Natural killer cell (primary cell): ENCODE measurements around the gene C19orf85. TPM values are rescaled to one million over a fixed set of nuclear protein-coding genes. Genes with fewer than 3 reads are reported as not detected.

Experiments used
- ATAC-seq, 3 donors: fragments of 150-1000 bp in 2 of 3; fragments of 200-7000 bp in 1 of 3; cut with Tn5 transposase; 1 replicate in 1 of 3; 2 replicates in 2 of 3; pipeline ENCODE4 v1.10.0; 2021; ENCODE audit warnings: mild to moderate bottlenecking in 2 of 3, moderate library complexity in 2 of 3
- DNase-seq, 2 donors: peaks; one replicate each; pipeline versions ENCODE4 v3.0.0 to v3.0.0-alpha.2; 2013 to 2021; ENCODE audit warnings: mixed read lengths in 1 of 2
- H3K27ac ChIP-seq: one replicate; pipeline ENCODE4 v1.5.1; 2013; ENCODE audit warnings: mild to moderate bottlenecking, low read length
- H3K27me3 ChIP-seq: one replicate; pipeline ENCODE4 v1.6.1; 2013; ENCODE audit warnings: low read length; ENCODE audit not compliant: control insufficient read depth, insufficient read depth
- H3K36me3 ChIP-seq: one replicate; pipeline ENCODE4 v1.6.1; 2013; ENCODE audit warnings: low read length; ENCODE audit not compliant: control insufficient read depth, insufficient read depth
- H3K4me1 ChIP-seq: one replicate; pipeline ENCODE4 v1.6.1; 2013; ENCODE audit warnings: low read length; ENCODE audit not compliant: control insufficient read depth, insufficient read depth
- H3K4me3 ChIP-seq: one replicate; pipeline ENCODE4 v1.5.1; 2013; ENCODE audit warnings: low read length
- H3K9me3 ChIP-seq: one replicate; pipeline ENCODE4 v1.6.1; 2013; ENCODE audit warnings: low read length; ENCODE audit not compliant: control insufficient read depth, insufficient read depth
- H3K27ac Mint-ChIP-seq, 2 donors: one replicate each; pipeline ENCODE4 v1.8.0; 2022; ENCODE audit warnings: mild to moderate bottlenecking in 2 of 2, mixed read lengths in 2 of 2, moderate library complexity in 1 of 2
- H3K27me3 Mint-ChIP-seq, 2 donors: one replicate each; pipeline ENCODE4 v1.8.0; 2022; ENCODE audit warnings: low read depth in 2 of 2, mixed read lengths in 2 of 2
- H3K36me3 Mint-ChIP-seq: one replicate; pipeline ENCODE4 v1.8.0; 2022; ENCODE audit warnings: mixed read lengths
- H3K4me1 Mint-ChIP-seq, 2 donors: one replicate each; pipeline ENCODE4 v1.8.0; 2022; ENCODE audit warnings: mixed read lengths in 2 of 2
- H3K4me3 Mint-ChIP-seq: one replicate; pipeline ENCODE4 v1.8.0; 2022; ENCODE audit warnings: mild to moderate bottlenecking, moderate library complexity, mixed read lengths
- H3K9me3 Mint-ChIP-seq, 2 donors: one replicate each; pipeline ENCODE4 v1.8.0; 2022; ENCODE audit warnings: mixed read lengths in 2 of 2
- CTCF ChIP-seq: fragments of 200-600 bp; IDR thresholded peaks from one replicate; pipeline ENCODE4 v1.8.0; 2022; ENCODE audit warnings: antibody characterized with exemption
- WGBS: methylation state at CpG from one replicate; pipeline ENCODE4 v1.1.7; 2013; ENCODE audit warnings: missing lambda C conversion rate; ENCODE audit not compliant: insufficient coverage; 5-methylcytosine and 5-hydroxymethylcytosine counted together
- intact Hi-C: fragments of 100-400 bp; cut with micrococcal nuclease; formaldehyde crosslinking; loops from one replicate; pipeline ENCODE4 v1.14.2; 2022
- total RNA-seq, 4 donors: library from RNA; stranded (reverse); fragments of 120-200 nt in 1 of 4; gene quantifications; one replicate each; pipeline versions ENCODE4 v1.2.3 to v1.2.4, GENCODE V29; 2013 to 2022

Gene C19orf85
- total RNA-seq, 3 donors from 2014 or later (not counting 1 experiment from before 2014, with no cell fraction given) = not detected

GRCh38 chr19:55436847-55437246 lies 27.7 kb downstream of the C19orf85 start:
- no peak for TF ChIP-seq CTCF
- 46% methylated on average over 8 of the region's 8 CpGs for WGBS
- Mint-ChIP-seq H3K27ac (no peak overlapping the region), H3K9me3 (no peaks in the 10 kb centered on the region), H3K36me3 (peaks cover 8% of the 10 kb centered on the region), H3K4me3 (no peak overlapping the region), H3K27me3 (peaks cover 40 to 53% of the 10 kb centered on the region in 2 donors), H3K4me1 (peaks cover 11 to 25% of the 10 kb centered on the region in 2 donors)
- Histone ChIP-seq H3K4me1 (peaks cover 19% of the 10 kb centered on the region), H3K36me3 (no peaks in the 10 kb centered on the region), H3K27me3 (peaks cover 39% of the 10 kb centered on the region), H3K4me3 (no peak overlapping the region), H3K9me3 (no peaks in the 10 kb centered on the region), H3K27ac (no peak overlapping the region)
- DNase-seq = no peak
- intact Hi-C loops = no loop called here
- ATAC-seq = no peak

DNA sequence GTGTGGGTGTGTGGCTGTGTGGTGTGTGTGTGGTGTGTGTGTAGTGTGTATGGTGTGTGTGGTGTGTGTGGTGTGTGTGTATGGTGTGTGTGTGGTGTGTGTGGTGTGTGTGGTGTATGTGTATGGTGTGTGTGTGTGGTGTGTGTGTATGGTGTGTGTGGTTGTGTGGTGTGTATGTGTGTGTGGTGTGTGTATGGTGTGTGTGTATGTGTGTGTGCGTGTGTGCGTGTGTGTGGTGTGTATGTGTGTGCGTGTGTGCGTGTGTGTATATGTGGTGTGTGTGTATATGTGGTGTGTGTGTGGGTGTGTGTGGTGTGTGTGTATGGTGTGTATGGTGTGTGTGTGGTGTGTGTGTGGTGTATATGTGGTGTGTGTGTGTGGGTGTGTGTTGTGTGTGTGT lies 29.5 kb downstream of the C19orf85 start:
- Histone ChIP-seq H3K27me3 (peaks cover 26% of the 10 kb centered on the region), H3K9me3 (no peaks in the 10 kb centered on the region), H3K4me1 (peaks cover under 1% of the 10 kb centered on the region), H3K4me3 (no peak overlapping the region), H3K27ac (no peak overlapping the region), H3K36me3 (no peaks in the 10 kb centered on the region)
- Mint-ChIP-seq H3K4me1 (peaks cover 0 to 13% of the 10 kb centered on the region in 2 donors), H3K27ac (no peak overlapping the region), H3K9me3 (no peaks in the 10 kb centered on the region), H3K4me3 (no peak overlapping the region), H3K36me3 (no peaks in the 10 kb centered on the region), H3K27me3 (peaks cover 35 to 47% of the 10 kb centered on the region in 2 donors)
- no peak for ATAC-seq
- TF ChIP-seq CTCF = no peak
- DNase-seq = no peak
- 95% methylated on average over 4 of the region's 4 CpGs for WGBS
- intact Hi-C loops = no loop called here

GRCh38 chr19:55434356-55434919 lies 30.1 kb downstream of the C19orf85 start:
- no peak for DNase-seq
- Mint-ChIP-seq H3K27ac (no peak overlapping the region), H3K4me3 (no peak overlapping the region), H3K36me3 (no peaks in the 10 kb centered on the region), H3K9me3 (no peaks in the 10 kb centered on the region), H3K27me3 (peaks cover 29 to 41% of the 10 kb centered on the region in 2 donors), H3K4me1 (peaks cover 0 to 10% of the 10 kb centered on the region in 2 donors)
- Histone ChIP-seq H3K4me3 (no peak overlapping the region), H3K27ac (no peak overlapping the region), H3K4me1 (no peaks in the 10 kb centered on the region), H3K9me3 (no peaks in the 10 kb centered on the region), H3K36me3 (no peaks in the 10 kb centered on the region), H3K27me3 (peaks cover 25% of the 10 kb centered on the region)
- WGBS = 86% methylated on average over 4 of the region's 4 CpGs
- TF ChIP-seq CTCF = no peak
- intact Hi-C loops = no loop called here
- no peak for ATAC-seq

DNA sequence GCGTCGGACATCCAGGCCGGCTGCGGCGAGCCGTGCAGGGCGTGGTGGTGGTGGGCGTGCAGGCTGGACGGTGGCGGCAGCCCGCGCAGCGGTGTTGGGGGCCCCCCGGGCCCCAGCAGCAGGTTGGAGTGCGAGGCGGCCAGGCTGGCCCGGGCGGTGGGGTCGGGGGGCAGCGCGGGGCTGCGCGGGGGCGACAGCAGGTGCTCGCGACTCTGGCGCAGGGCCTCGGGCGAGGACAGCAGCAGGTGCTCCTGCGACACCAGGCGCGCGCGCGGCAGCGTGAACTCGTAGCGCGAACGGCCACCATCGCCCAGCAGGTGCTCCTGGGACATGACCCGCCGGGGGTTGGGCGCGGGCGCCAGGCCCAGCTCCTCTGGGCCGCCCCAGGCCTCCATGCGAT lies 31.3 kb downstream of the C19orf85 start:
- Mint-ChIP-seq H3K4me3 (no peak overlapping the region), H3K27ac (no peak overlapping the region), H3K4me1 (peaks cover 0 to 6% of the 10 kb centered on the region in 2 donors), H3K9me3 (no peaks in the 10 kb centered on the region), H3K36me3 (no peaks in the 10 kb centered on the region), H3K27me3 (peaks cover 27 to 36% of the 10 kb centered on the region in 2 donors)
- H3K9me3 ChIP-seq = no peaks in the 10 kb centered on the region
- DNase-seq (no peak), ATAC-seq (no peak)
- no peak overlapping the region for H3K27ac ChIP-seq
- 16% methylated on average over 48 of the region's 48 CpGs for WGBS
- peaks cover 18% of the 10 kb centered on the region for H3K27me3 ChIP-seq
- intact Hi-C loops = no loop called here
- H3K4me3 ChIP-seq = no peak overlapping the region
- TF ChIP-seq CTCF = no peak
- H3K36me3 ChIP-seq = no peaks in the 10 kb centered on the region
- H3K4me1 ChIP-seq = no peaks in the 10 kb centered on the region
